SKM-1 treated with dmso at 0.1 percent for 144 hours (cell line): ENCODE results near the gene FERMT3.

ENCODE experiments used
- DNase-seq: peaks from one replicate; lab custom pipeline; 2025; ENCODE audit not compliant: unreplicated experiment; lab: John Stamatoyannopoulos, UW

The FERMT3 gene

DNA sequence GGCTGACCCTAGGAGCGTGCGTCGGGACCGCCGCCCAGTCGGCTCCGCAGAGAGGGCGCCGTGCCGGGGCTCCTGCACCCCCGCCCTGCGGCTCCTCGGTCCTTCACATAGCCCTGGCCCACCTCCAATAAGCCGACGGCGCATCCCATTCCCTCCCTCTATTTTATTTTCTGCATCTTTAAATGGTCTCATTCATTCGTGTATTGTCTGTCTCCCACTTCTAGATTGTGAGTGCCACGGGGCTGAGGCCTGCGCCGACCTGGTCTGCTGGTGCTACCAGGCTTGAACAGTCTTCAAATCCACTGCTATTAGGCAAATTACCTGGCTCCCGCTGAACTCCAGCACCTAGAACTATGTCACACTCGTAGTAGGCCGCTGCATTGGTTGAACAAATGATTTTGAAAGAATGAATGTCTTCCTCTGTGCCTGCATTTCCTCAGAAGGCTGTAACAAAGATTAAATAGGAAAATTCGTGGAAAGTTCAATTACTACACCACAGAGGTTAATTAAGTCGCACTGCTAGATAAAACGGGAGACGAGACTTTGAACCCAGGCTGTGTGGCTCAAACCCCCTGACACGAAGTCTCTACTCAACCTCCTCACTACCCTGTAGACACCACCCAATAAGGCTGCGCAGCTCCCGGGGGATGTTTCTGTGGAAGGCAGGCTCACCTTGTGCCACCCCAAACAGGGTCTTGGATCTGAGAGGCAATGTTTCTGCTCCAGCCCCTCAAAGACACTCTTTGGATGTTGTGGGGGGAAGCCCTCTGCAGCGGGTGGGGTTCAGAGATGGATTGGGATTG, 41.4 kb downstream of the FERMT3 start:
- no peak for DNase-seq

DNA sequence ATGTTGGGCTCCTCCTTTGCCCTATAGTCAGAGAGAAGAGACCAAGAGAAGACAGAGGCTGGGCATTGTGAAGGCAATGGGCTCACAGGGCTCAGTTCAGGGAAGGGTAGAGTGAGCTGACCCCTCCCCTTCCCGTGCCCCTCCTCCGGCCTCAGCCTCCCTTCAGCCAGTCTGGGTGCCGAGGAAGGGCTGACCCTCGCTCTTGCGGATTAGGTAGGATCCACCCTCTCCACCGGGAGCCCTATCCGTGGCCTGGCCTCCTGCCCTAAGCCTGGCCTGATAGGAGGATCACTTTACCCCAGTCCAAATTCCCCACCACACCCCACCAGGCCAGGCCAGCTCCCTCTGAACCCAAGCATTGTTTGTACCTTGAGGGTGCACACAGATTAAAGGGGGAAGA, 42.1 kb downstream of the FERMT3 start:
- DNase-seq = no peak

GRCh38 chr11:64249038-64249437, 42.5 kb downstream of the FERMT3 start:
- no peak for DNase-seq

- no peak for DNase-seq
Measured at GRCh38 chr11:64249563-64250414, 43.3 kb downstream of the FERMT3 start.

DNA sequence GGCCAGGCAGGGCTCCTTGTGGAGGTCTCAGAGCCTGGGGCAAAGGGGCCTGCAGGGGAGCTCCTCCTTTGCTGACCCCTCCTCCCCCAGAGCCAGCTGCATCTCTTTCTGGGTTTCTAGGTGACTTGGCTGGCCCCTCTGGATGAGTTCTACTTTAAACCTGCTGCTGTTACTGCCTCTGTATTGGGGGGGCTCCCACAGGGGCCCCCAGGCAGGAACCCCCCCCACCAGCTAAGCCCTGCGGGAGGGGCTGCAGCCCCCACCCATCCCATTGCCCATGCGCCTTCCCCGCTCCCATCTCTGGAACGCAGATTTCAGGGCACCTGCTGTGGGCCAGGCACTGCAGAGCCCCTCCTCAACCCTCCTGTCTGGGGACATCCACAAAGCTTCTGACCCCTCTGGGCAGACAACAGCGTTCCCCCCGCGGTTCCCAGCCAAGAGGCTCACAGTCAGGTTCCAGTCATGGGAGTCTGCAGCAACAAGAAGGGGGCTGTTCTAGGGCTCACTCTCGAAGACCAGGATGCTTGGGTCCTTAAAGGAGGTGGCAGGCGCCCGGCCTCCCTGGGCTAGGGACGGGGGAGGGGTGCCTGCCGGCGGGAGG, 44.0 kb downstream of the FERMT3 start:
- no peak for DNase-seq

- DNase-seq = peak; percentile 32
Measured at GRCh38 chr11:64251016-64251752, 44.7 kb downstream of the FERMT3 start, which contains the start of gene PLCB3. PLCB3 (plus strand) TSS chr11:64251530; CDS start chr11:64251650, 120 bp downstream.

DNA sequence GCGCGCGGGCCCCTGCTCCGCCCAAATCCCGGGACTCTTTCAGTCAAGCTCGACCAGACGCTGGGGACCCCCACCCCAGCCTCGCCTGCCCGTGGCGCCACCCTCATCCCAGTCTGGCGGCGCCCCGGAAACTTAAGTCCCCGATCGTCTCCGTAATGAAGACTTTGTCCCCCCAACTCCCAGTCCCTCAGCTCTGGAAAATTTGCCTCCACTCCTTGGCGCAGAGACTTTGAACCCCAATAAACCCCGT, 45.2 kb downstream of the FERMT3 start:
- DNase-seq = no peak

DNA sequence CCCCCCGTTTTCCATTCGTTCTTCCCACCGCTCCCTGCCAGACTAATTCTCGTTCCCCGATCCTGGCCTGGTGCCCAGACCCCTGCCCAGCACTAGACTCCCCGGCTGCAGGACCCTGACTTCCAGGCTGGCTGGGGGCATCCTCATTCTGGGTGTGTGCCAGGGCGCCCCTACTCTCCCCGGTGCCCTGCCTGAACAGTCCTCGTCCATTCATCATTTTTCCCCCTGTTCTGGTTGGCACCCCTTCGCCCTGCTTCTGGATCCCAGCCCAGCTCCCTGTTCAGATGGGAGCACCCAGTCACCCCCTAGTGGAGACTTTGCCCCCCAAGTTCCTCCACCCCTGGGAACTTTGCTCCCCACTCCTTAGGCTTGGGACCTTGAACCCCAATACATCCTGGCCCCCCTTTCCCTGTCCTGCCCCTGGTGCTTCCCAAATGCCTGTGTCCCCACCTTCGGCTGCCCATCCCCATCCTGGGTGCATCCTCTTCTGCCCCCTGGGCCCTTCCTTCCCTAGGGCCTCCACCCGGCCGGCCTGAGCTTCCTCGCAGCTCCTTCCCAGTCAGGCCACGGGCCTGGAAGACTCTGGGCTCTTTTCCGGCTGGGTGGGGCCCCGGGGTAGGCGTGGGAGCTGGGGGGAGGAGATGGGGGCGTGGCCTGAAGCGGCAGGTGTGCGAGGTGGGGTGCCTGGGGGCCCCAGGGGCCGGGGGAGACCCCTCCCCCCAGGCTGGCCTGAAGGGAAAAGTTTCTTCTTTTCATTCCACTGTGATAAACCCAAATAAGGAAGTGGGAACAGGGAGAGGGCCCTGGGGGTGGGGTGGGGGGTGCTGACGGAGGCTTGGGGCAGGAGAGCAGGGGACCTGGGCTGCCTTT, 45.7 kb downstream of the FERMT3 start:
- DNase-seq = no peak

- DNase-seq = no peak
Measured at GRCh38 chr11:64253043-64253442, 46.5 kb downstream of the FERMT3 start.

GRCh38 chr11:64253481-64253880, 47.0 kb downstream of the FERMT3 start:
- DNase-seq = no peak

DNA sequence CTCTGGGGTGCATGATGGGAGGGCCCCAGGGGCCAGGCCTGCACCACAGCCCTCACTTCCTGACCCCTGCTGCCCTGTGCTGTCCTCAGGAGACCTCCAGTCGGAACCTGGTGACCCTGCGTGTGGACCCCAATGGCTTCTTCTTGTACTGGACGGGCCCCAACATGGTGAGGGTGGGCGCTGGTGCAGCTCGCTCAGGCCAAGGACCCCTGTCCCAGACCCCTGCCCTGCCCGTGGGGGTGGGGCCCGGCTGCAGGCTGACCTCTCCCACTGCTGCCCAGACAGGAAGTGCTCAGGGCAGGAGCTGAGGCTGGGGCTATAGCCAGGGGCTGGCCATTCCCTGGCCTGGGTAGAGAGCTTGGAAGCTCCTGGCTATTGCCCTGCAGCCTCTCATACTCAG, 47.8 kb downstream of the FERMT3 start:
- DNase-seq = no peak

- DNase-seq = no peak
Measured at GRCh38 chr11:64255135-64256128, 48.9 kb downstream of the FERMT3 start.

DNA sequence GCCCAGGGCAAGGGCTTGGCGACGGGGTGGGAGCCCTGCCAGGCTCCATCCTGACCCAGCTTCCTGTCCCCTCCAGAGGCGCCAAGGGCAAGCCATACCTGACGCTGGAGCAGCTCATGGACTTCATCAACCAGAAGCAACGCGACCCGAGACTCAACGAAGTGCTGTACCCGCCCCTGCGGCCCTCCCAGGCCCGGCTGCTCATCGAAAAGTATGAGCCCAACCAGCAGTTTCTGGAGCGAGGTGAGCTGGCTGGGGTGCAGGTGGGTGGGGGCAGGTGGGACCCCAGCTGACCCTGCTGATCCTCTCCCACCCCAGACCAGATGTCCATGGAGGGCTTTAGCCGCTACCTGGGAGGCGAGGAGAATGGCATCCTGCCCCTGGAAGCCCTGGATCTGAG, 49.8 kb downstream of the FERMT3 start:
- DNase-seq = no peak

GRCh38 chr11:64258356-64258755, 51.8 kb downstream of the FERMT3 start:
- no peak for DNase-seq

- DNase-seq = no peak
Measured at GRCh38 chr11:64258946-64259532, 52.5 kb downstream of the FERMT3 start.

DNA sequence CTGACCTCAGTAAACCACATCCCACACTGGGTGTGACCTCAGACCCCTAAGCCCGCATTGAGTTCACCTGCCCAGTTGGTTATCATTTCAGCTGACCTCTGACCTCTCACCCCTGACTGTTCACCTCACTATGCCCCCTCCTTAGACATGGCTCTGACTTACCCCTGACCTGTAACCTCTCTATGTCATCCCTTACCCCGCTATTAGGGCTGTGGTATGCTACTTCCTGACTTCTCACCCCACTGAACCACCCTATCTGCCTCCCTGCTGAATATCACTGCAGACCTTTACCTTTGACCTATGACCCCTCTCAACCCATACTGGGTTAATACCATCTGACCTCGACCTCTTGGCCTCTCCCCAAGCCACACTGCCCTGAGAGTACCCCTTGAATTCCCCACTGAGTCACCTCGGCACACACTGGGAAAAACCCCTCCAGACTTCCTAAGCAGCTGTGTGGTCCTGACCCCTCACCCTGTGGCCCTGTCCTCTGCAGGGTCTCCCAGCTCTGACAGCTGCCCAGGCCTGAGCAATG, 53.1 kb downstream of the FERMT3 start:
- DNase-seq = no peak

DNA sequence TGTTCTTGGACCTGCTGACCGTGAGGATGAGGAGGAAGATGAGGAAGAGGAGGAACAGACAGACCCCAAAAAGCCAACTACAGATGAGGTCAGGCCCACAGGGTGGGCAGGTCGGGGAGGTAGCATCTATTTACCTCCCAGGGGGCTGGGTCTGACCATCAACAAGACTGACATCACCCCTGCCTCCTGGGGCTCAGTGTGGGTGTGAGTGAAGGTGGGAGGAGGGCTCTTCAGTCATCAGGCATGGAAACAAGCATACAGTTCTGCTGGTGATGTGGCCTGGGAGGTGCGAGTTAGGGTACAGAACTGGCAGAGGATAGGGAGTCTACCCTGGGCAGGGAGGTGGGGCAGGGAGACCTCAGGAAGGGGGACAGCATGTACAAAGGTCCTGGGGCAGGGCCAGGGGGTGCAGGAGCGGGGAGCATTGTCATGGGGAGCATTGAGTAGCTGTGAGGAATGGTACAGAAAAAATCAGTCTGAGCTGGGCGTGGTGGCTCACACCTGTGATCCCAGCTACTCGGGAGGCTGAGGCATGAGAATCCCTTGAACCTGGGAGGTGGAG, 53.7 kb downstream of the FERMT3 start:
- no peak for DNase-seq

DNA sequence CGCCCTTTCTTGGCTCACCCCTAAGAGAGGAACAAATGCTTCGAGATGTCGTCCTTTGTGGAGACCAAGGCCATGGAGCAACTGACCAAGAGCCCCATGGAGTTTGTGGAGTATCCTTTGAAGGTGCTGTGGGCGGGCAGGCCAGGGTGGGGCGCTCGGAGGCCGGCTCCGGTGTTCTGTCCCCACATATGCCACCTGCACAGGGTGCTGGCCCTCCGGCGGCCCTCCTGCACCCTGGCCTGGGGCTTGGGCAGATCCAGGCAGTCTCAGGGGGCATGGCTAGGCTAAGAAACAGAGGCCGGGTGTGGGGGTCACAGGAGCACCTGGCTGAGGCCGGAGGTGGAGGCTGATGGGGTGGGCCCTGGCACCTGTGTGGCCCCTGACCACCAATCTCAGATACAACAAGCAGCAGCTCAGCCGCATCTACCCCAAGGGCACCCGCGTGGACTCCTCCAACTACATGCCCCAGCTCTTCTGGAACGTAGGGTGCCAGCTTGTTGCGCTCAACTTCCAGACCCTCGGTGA, 55.1 kb downstream of the FERMT3 start:
- DNase-seq = no peak
